Panc1 (cell line): ENCODE results near the gene NCAPG2.

Experiments used
- POLR2AphosphoS5 ChIP-seq: IDR thresholded peaks from 2 replicates; pipeline ENCODE4 v1.6.1; 2012; ENCODE audit warnings: mild to moderate bottlenecking, low read depth, low read length, moderate library complexity
- SIN3A ChIP-seq: IDR thresholded peaks from 2 replicates; pipeline ENCODE4 v1.6.1; 2012; ENCODE audit warnings: low read depth, mild to moderate bottlenecking, low read length, moderate library complexity, borderline replicate concordance; ENCODE audit not compliant: insufficient read depth
- TF ChIP-seq, protein P1 (sequence below): fragments of 450-650 bp; IDR thresholded peaks from 2 replicates; pipeline ENCODE4 v1.5.1; 2017; ENCODE audit warnings: mild to moderate bottlenecking
- TF ChIP-seq, protein P2 (sequence below), 2 experiments: IDR thresholded peaks; 2 replicates each; pipeline ENCODE4 v1.6.1; 2011 to 2012; ENCODE audit warnings: low read depth in 2 of 2, control low read depth in 1 of 2, low read length in 1 of 2, mild to moderate bottlenecking in 1 of 2, moderate library complexity in 1 of 2; ENCODE audit not compliant: insufficient read depth in 1 of 2

DNA sequence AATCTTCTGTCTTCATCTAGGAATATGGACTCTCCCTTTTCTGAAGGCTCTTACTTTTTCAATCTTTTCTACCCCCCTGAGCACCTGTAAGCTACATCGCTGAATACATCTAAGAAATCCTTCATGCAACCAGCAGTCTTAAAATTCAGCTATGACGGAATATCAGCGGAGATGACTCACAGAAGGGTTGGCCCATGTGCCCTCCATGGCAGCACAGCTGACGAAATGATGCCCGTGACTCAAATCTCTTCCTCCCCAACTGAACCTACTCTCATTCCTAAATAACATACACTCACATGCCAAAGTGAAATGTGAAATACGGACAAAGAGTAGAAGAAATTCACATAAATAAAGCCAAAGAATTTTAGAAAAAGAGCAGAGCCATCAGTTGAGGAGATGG, 30.3 kb upstream of the NCAPG2 start:
- TF ChIP-seq, protein P1, sequence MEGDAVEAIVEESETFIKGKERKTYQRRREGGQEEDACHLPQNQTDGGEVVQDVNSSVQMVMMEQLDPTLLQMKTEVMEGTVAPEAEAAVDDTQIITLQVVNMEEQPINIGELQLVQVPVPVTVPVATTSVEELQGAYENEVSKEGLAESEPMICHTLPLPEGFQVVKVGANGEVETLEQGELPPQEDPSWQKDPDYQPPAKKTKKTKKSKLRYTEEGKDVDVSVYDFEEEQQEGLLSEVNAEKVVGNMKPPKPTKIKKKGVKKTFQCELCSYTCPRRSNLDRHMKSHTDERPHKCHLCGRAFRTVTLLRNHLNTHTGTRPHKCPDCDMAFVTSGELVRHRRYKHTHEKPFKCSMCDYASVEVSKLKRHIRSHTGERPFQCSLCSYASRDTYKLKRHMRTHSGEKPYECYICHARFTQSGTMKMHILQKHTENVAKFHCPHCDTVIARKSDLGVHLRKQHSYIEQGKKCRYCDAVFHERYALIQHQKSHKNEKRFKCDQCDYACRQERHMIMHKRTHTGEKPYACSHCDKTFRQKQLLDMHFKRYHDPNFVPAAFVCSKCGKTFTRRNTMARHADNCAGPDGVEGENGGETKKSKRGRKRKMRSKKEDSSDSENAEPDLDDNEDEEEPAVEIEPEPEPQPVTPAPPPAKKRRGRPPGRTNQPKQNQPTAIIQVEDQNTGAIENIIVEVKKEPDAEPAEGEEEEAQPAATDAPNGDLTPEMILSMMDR: no peak
- TF ChIP-seq, protein P2, sequence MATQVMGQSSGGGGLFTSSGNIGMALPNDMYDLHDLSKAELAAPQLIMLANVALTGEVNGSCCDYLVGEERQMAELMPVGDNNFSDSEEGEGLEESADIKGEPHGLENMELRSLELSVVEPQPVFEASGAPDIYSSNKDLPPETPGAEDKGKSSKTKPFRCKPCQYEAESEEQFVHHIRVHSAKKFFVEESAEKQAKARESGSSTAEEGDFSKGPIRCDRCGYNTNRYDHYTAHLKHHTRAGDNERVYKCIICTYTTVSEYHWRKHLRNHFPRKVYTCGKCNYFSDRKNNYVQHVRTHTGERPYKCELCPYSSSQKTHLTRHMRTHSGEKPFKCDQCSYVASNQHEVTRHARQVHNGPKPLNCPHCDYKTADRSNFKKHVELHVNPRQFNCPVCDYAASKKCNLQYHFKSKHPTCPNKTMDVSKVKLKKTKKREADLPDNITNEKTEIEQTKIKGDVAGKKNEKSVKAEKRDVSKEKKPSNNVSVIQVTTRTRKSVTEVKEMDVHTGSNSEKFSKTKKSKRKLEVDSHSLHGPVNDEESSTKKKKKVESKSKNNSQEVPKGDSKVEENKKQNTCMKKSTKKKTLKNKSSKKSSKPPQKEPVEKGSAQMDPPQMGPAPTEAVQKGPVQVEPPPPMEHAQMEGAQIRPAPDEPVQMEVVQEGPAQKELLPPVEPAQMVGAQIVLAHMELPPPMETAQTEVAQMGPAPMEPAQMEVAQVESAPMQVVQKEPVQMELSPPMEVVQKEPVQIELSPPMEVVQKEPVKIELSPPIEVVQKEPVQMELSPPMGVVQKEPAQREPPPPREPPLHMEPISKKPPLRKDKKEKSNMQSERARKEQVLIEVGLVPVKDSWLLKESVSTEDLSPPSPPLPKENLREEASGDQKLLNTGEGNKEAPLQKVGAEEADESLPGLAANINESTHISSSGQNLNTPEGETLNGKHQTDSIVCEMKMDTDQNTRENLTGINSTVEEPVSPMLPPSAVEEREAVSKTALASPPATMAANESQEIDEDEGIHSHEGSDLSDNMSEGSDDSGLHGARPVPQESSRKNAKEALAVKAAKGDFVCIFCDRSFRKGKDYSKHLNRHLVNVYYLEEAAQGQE (IDR thresholded peaks at IDR 0.05; ENCODE audit: insufficient read depth in 1 of 2, low read depth in 2 of 2, low read length in 1 of 2): no peak
- TF ChIP-seq SIN3A: no peak
- no peak for TF ChIP-seq POLR2AphosphoS5
